GM21528 (cell line): ENCODE results near the gene MRM2.
"Not testable (repeated sequence)": the region's sequence is repeated elsewhere in the genome, so short reads cannot be mapped to it uniquely, and the experiment has no call there.

ENCODE experiments used
- ATAC-seq: cut with Tn5 transposase; IDR thresholded peaks from one replicate; pipeline ENCODE4 v1.9.1; 2021; ENCODE audit warnings: mild to moderate bottlenecking, moderate library complexity; ENCODE audit not compliant: unreplicated experiment, low FRiP score

Gene MRM2

DNA sequence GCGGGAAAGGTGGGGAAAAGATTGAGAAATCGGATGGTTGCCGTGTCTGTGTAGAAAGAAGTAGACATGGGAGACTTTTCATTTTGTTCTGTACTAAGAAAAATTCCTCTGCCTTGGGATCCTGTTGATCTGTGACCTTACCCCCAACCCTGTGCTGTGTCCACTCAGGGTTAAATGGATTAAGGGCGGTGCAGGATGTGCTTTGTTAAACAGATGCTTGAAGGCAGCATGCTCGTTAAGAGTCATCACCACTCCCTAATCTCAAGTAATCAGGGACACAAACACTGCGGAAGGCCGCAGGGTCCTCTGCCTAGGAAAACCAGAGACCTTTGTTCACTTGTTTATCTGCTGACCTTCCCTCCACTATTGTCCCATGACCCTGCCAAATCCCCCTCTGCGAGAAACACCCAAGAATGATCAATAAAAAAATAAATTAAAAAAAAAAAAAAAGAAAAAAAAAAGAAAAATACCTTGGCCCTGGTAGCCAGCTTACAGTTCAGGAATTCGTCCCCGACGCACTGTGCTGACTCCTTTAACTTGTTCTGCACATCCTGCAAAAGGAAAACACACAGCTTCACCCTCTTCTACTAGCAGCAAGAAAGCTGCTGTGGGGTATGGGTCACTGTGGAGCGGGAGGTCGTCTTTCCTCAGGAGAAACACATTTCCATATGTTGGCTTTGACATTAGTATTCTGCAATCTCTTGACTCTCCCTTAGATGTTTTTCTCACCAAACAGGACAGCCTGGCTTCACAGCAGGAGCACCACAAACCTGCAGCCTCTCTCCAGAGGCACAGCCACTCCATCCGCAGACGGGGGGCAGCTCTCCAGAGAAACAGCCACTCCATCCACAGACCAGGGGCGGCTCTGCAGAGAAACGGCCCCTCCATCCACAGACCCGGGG lies 27.3 kb upstream of the MRM2 start:
- ATAC-seq = not testable (repeated sequence)

DNA sequence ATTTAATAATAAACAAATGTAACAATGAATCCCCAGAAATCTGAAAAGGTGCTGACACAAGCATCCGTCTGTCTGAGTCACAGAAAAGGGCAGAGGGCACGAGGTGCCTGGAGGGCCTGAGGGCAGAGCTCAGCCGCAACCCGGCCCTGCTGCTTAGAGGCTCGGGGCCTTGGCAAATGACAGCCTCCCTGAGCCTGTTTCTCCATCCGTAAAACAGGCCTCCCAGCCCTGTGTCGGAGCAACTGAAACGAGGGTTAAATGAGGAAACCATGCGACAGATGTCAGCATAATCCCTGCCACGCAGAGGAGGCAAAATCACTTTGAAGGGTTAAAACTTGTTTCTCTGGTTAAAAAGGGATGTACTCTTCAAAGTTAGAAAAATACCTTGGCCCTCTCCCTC lies 24.9 kb upstream of the MRM2 start:
- no peak for ATAC-seq

DNA sequence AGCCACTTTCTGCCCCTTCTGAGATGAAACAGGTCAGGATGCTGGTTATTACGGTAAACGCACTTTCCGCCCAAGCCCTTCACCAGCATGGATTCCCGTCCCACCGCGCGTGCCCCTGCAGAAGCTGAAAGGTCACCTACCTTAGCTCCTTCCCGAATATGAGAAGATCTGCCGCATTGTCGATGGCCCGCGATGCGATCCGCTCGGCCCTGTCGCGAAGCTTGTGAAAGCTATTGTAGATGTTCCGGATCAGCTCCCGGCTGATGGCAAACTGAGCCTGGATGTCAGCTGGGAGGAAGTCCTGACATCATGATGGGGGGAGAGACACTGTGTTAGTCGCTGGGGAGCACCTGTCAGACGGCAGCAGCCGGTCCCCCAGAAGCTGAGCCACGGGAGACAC lies 22.2 kb upstream of the MRM2 start:
- no peak for ATAC-seq

DNA sequence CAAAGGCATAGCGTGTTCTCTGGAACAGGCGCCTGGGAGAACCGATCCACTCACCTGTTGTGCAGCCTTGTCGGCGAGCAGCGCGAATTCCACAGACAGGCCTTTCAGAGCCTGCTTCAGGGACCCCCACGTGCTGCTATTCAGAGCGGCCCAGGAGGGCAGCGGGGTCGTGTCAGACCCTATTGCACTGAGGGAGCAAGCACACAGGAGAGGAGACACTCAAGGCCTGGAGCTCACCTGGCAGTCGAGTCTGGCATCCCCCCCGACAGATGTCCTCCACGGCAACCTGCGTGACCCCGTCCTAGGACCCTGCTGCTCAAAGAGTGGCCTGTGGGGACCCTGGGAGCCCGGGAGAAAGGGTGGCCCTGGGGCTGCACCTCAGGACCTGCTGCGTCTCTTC lies 21.2 kb upstream of the MRM2 start:
- ATAC-seq = no peak

DNA sequence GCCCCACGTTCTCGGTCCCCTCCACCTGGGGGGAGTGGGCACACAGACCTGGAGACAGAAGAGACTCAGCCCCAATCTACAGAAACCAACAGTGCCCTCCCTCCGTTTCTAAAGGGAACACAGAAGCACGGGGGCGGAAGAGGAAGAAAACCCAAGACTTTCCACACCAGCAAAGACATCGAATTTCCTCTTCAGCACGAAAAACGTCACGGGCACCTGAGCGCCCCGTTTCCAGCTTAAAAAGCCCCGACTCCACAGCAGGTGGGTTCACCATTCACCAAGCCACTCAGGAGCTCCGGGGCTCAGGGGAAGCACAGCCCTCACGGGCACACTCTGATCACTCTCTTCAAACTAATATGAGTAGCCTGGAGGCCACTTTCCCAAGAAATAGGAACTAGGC lies 19.6 kb upstream of the MRM2 start:
- ATAC-seq = peak; percentile 45

DNA sequence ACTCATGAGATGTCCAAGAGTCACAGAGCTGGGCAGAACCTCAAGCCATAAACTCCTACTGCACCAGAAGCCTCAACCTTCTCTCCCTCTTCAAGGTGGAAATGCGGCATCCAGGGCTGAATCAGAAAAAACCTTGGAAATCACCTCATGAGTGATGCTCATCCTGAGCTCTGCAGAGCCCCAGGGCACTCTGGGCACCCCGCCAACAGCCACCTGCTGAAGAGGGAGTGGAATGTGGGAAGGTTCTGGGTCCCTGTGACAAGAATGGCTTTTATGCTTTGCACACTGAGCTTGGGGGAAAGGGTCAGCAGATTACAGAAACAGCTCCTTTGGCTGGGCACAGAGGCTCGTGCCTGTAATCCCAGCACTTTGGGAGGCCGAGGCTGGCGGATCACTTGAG lies 18.8 kb upstream of the MRM2 start:
- no peak for ATAC-seq

DNA sequence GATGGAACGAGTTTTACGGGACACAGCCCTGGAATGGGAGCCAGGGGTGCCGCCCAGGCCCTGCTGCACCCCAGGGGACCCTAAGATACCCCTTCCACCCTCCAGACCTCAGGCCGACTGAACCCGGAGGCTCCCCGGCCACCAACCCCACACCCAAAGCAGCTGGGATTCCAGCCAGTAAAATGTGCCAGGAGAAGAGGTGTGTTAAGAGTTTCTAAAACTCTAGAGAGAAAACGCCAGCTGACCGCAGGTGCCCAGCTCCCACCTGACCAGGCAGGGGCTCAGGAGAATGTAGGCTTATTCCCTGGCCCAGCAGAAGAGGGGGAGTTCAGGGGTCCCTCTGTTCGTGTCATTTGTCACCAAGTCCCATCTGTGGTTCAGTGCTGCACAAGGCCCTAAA lies 17.5 kb upstream of the MRM2 start:
- ATAC-seq = peak; percentile 6

DNA sequence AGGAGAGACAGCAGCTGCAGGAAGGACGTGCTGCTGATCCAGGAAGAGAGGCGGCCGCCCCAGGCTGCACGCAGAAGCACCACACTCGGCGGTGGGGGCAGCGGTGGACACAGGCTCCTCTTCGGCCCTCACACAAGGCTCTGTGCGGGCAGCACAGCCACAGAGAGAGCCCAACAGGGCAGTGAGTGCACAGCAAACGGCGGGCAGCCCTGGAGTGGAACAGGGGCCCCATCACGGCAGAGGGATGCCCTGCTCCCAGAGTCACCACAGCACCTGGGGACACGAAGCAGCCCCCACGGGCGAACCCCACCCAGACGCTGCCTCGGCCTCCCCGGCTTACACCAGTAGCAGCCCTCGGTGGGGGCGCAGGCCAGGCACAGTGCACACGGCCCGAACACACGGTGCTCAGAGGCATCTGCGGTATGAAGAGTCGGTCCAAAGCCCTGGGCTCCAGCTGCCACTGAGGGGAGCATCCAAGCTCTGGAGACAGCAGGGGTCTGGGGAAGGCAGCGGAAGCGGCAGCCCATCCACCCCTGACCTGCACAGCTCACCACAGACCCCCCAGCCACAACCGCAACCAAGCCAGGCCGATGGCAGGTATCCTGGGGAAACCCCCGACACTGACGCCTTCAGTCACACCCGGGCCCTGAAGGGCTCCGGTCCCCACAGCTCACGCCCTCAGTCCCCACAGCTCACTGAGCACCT lies 16.8 kb upstream of the MRM2 start:
- ATAC-seq = peak; percentile 62

DNA sequence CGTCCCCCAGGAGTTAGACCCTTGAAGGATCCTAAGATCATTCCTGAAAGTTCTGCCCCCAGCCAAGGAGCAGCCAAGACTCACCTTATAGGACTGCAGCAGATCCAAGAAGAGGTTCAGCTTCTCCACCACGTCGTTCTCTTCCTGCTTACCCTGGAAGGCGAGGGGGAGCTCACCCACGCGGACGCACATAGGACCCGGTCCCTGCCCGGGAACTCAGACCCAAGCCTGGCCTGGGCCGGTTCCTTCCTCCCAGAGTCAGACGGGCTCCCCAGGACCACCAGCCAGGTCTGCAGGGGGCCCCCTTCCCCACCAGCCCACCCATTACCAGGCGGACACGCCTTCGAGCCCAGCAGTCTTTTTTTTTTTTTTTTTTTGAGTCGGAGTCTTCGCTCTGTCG lies 15.6 kb upstream of the MRM2 start:
- ATAC-seq = no peak

DNA sequence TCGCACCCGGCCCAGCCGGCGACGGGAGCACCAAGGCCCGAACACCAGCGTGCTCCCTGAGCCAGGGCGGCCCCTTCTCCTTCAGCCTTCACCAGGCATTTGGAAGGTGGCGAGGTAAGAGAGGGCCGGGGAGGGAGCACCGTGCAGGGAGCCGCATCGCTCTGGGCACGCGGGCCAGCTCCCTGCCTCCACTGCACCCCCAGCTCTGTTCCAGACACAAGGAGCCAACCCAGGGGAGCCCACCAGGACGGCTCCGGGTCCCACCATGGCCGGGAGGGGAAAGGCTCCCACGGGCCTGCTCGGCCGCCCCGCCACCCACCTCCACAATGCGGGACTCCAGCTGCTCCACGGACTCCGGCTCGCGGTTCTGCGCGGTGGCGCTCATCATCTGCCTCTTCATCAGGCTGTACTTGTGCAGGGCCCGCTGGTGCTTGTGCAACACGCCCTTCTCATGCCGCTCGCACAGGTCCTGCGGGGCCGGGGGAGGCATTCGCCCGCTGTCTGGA lies 15.1 kb upstream of the MRM2 start:
- ATAC-seq = no peak

DNA sequence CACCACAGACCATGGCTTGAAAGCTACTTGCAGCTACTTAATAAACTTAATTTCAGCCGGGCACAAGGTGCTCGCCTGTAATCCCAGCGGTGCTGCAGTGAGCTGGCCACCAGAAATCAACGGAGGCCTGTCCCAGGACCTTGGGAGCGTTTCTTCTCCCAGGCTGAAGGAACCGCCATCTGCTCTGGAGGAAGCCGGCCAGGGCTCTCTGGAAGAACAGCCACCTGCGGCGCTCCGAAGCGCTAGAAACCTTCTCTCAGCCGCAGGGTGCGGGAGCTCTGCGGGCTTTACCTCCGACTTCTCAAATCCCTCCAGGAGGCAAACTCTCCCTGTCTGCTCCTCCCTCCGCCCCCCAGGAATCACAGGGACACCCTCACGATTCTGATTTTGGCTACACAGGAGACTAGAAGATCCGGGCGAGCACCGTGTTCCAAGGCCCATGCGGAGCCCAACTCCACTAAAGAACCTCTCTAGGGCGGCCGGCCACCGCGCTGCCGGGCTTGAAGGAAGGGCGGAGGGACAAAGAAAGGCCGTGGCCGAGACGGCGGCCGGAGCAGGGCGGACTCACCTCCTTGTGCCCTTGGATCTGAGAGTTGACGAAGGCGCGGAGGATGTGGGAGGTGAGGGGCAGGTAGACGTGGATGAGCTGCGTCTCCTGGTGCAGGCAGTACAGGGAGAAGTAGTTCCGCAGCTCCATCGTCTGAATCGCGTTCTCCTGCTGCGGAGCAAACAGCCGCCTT lies 14.5 kb upstream of the MRM2 start:
- no peak for ATAC-seq

DNA sequence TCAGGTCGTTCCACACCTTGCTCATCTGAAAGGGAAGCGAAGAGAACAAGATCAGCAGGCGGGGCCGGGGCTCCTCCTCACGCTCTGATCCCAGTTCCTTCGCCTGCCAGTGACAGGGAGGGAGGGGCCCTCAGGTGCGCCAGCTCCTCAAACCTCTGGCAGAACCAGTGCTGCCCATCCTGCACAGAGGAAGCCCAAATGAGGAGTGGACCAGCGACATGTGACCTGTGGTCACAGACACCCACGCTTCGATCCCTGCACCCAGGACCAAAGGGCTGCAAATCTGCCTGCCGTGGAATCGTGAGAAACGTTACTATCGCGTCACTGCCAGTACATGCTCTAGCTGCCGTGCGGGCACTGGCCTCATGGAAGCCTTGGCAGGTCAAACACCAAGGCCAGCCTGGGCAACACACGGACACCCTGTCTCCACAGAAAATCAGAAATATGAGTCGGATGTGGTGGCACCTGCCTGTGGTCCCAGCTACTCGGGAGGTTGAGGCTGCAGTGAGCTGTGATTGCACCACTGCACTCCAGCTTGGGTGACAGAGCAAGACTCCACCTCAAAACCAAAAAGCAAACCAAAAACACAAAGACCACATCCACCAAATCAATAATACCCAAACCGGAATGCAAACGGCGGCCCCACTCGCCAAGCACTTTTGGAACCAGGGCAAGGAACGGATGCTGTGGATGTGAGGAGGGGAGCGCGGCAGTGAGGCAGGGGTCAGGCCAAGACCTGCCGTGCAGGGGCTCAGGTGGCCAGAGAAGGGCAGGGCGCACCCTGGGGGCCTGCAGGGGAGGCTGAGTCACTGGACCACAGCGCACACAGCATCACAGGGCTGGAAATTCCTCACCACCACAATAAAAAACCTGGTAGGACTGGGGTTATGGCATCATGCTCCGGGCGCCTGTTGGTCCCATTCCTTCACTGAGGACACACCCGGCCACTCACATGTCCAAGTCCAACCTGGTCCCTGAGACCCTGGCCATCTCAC lies 13.4 kb upstream of the MRM2 start:
- no peak for ATAC-seq

DNA sequence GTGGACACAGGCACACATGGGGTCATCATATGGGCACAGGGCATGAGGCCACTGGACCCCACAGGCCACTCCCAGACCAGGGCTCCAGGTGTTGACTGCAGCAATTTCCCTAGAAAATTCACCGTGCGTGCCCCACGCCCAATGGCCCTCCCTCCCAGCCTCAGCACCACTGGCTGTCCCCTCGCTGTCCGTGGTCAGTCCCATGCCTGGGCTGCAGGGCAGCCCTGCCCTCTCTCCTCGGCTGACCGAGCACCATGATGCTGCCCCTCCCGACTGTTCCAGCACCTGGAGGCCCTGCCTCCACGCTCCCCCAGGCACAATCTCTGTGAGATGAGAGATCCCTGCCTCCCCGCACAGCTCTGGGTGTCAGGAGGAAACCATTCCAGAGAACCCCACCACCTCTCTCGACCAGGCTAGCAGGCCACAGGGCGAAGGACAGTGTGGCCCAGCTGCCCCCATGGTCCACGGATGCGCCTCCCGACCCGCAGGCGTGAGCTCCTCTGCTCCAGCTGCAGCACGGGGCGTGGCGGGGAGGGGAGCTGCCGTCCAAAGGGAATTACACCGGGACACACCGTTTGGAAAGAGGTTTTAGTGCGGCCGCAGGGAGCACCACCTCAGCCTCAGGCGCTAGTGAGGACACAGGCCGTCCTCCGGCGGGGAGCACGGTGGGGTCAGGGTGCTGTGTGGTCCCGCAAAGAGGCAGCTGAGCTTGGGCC lies 12.6 kb upstream of the MRM2 start:
- ATAC-seq = no peak

DNA sequence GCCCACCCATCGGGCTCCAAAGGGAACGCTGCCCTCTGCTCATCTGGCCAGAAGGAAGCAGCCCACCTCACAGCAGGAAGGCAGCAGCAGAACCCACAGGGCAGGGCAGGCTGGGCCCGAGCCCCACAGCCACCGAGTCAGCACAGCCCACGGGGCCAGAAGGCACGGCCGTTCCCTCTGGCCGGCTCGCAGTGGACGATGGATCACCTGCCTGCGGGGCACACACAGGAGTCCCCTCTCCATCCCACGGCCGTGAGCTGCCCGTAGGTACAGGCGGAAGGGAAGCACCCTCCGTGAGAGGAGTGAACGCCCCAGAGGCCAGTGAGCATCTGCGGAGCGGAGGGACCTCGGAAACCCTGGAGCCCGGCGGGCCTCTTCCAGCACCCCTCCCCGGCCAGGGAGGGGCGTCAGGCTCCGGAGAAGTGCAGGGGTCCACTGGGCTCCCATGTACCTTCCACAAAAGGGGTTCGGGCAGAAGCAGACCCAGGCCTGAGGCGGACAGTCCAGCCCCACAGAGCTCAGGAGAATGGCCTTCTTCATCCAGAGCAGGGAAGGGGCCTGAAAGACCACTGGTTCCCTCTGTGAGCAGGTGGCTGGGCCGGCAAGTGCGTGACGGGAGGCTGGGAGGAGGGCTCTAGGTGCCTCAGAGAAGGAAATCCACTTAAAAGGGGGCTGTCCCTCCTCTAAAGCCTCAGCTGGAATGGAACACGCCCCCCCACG lies 11.7 kb upstream of the MRM2 start:
- no peak for ATAC-seq

DNA sequence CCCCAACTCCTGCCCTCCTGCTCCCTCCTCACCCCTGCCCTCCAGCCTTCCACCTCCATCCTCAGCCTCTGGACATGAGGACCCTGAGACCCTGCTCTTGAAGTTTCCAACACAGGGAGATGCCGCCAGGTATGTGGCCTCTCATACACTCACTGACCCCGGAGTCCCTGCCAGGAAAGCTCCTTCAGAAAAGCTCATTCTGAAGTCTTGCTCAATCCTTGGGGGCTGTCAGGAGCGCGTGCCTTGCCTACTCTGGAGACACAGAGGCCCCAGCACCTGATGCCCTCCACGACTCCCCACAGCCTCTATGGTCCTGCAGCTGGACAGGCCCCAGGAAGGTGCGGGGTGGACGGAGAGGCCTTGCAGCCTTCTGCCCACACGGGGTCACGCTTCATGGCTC lies 11.0 kb upstream of the MRM2 start:
- ATAC-seq = no peak

DNA sequence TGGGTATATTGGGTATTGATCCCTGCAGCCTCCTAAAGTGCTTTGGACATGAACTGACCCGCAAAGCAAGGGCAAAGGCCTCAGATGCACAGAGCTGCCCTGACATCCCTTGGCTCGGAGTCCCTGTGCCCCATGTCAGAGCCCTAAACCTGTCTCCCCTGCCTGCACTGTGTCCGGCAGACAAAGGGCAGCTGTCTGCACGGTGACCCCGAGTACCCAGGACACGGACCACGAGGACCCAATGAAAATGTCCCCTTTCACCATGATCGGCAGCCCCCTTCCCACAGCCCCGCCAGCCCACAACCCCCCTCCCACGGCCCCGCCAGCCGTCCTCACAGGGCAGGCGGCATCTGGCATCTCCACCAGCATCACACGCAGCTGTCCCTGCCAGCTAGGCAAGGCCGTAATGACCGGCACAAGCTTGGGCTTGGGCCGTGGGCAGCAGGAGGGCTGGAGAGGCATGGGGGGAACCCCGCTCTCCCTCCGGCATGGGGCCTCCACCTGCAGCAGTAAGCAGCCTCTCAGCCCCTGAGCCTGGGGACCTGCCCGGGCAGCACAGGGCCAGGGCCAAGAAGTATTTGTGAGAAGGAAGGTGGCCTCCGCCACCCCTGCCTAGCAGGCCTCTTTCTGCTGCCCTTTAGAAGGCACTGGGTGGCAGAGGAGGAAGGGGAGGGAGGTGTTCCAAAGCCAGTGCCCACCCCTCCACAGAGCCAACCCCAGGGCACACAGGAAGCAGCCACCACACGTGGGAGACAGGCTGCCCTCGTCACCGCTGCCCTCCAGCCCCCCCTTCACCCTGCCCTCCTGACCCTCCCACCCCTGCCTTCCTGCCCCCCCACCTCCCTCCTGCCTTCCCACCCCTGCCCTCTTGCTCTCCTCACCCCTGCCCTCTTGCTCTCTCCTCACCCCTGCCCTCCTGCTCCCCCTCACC lies 10.1 kb upstream of the MRM2 start:
- ATAC-seq = no peak

DNA sequence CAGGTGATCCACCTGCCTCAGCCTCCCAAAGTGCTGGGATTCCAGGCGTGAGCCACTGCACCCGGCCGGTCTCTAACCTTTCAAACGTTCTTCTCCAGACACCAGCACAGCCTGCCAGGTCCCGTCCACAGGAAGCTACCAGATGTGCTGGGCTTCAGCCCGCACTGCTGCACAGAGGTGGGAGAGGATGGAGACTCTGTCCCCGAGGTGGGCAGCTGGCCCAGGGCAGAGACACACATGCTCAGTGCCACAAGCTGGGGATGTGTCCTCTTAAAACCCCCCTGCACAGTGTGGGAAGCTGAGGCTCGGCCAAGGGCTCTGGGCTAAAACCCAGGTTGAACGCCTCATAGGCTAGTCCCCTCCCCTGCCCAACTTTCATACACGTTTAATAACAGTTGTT lies 9.4 kb upstream of the MRM2 start:
- no peak for ATAC-seq
